ENCODE results near the gene PLK1.

DNA sequence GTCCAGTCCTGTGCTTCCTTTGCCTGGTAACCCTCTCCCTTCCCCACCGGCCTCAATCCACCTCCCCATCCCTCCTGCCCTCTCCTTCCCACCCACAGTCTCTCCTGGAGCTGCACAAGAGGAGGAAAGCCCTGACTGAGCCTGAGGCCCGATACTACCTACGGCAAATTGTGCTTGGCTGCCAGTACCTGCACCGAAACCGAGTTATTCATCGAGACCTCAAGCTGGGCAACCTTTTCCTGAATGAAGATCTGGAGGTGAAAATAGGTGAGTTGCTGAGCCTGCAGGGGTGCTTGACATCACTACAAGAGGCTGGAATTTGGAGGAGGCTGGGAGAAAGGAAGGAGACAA, 1.3 kb downstream of the PLK1 start:
- TF ChIP-seq ZBTB7A (IDR thresholded peaks at IDR 0.05; ENCODE audit: low read depth): no peak
- no peak for TF ChIP-seq TEAD4 (IDR thresholded peaks at IDR 0.05)
- TF ChIP-seq EP300 (IDR thresholded peaks at IDR 0.05; ENCODE audit: borderline replicate concordance): no peak
- TF ChIP-seq, protein P1, sequence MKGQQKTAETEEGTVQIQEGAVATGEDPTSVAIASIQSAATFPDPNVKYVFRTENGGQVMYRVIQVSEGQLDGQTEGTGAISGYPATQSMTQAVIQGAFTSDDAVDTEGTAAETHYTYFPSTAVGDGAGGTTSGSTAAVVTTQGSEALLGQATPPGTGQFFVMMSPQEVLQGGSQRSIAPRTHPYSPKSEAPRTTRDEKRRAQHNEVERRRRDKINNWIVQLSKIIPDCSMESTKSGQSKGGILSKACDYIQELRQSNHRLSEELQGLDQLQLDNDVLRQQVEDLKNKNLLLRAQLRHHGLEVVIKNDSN (IDR thresholded peaks at IDR 0.05): no peak
- no peak for TF ChIP-seq FOXM1 (IDR thresholded peaks at IDR 0.05; ENCODE audit: borderline replicate concordance, low read depth)
- no peak for TF ChIP-seq YY1 (IDR thresholded peaks at IDR 0.05; ENCODE audit: low read depth)
- TF ChIP-seq MAX (IDR thresholded peaks at IDR 0.05): no peak
- TF ChIP-seq RAD21 (IDR thresholded peaks at IDR 0.05; ENCODE audit: low read depth): no peak
- TF ChIP-seq CREB1 (IDR thresholded peaks at IDR 0.05; ENCODE audit: low read depth): no peak
- TF ChIP-seq TCF12 (IDR thresholded peaks at IDR 0.05; ENCODE audit: low read depth): no peak
- TF ChIP-seq NFIC (IDR thresholded peaks at IDR 0.05): no peak
